B cell (primary cell): ENCODE measurements around the gene DLX1. TPM values are rescaled to one million over a fixed set of nuclear protein-coding genes. Genes with fewer than 3 reads are reported as not detected.

ENCODE experiments used
- ATAC-seq: fragments of 200-7000 bp; cut with Tn5 transposase; one replicate; pipeline ENCODE4 v1.10.0; 2021; ENCODE audit warnings: low read depth, mild to moderate bottlenecking, moderate number of reproducible peaks, moderate library complexity
- CTCF ChIA-PET: fragments of 350-600 bp; sonication (Branson Sonifier 250); formaldehyde crosslinking; loops from one replicate; lab custom pipeline; 2021; ENCODE audit warnings: antibody characterized with exemption, inconsistent platforms; lab: Charles Lee
- POLR2A ChIA-PET: fragments of 350-600 bp; sonication (Branson Sonifier 250); formaldehyde crosslinking; loops from one replicate; lab custom pipeline; 2021; ENCODE audit warnings: antibody characterized with exemption; lab: Charles Lee
- DNase-seq: peaks from one replicate; pipeline ENCODE4 v3.0.0; 2013
- H2AFZ ChIP-seq: 2 replicates; pipeline ENCODE4 v1.6.1; 2012; ENCODE audit warnings: mild to moderate bottlenecking, low read depth, low read length; ENCODE audit not compliant: insufficient read depth, poor library complexity, severe bottlenecking
- H3K27ac ChIP-seq, 2 donors: 1 replicate in 1 of 2; 2 replicates in 1 of 2; pipeline ENCODE4 v1.5.1; 2012 to 2013; ENCODE audit warnings: low read length in 2 of 2, mild to moderate bottlenecking in 2 of 2, moderate library complexity in 1 of 2
- H3K27me3 ChIP-seq, 4 experiments: fragments of 200-600 bp in 1 of 4; sonication (generic) in 1 of 4; replicated peaks in 1 of 4; 1 replicate in 2 of 4; 2 replicates in 2 of 4; pipeline versions ENCODE4 v1.6.1 to v1.7.0; 2013 to 2016; ENCODE audit warnings: low read length in 3 of 4, mild to moderate bottlenecking in 2 of 4, mixed read lengths in 1 of 4, moderate library complexity in 1 of 4; ENCODE audit not compliant: insufficient read depth in 4 of 4, control insufficient read depth in 3 of 4; ENCODE audit errors: control extremely low read depth in 1 of 4
- H3K36me3 ChIP-seq, 2 experiments: replicated peaks in 1 of 2; 1 replicate in 1 of 2; 2 replicates in 1 of 2; pipeline versions ENCODE4 v1.6.1 to v1.7.1; 2013; ENCODE audit warnings: low read length in 1 of 2; ENCODE audit not compliant: insufficient read depth in 2 of 2, control insufficient read depth in 1 of 2; ENCODE audit errors: control extremely low read depth in 1 of 2, extremely low read depth in 1 of 2
- H3K4me1 ChIP-seq, 2 donors: fragments of 200-600 bp in 1 of 2; sonication (generic) in 1 of 2; 1 replicate in 1 of 2; 2 replicates in 1 of 2; pipeline versions ENCODE4 v1.5.1 to v1.6.1; 2013 to 2017; ENCODE audit warnings: low read length in 2 of 2; ENCODE audit not compliant: control insufficient read depth in 2 of 2, insufficient read depth in 2 of 2
- H3K4me2 ChIP-seq: replicated peaks from 2 replicates; pipeline ENCODE3; 2012; ENCODE audit warnings: mild to moderate bottlenecking, low read depth, low read length; ENCODE audit not compliant: poor library complexity, severe bottlenecking
- H3K4me3 ChIP-seq, 5 experiments: fragments of 200-600 bp in 1 of 5; sonication (generic) in 1 of 5; 1 replicate in 3 of 5; 2 replicates in 2 of 5; pipeline versions ENCODE4 v1.5.1 to v1.7.0; 2011 to 2016; ENCODE audit warnings: low read length in 4 of 5, mild to moderate bottlenecking in 4 of 5, low read depth in 2 of 5, control low read depth in 1 of 5, moderate library complexity in 1 of 5; ENCODE audit not compliant: insufficient read depth in 1 of 5; ENCODE audit errors: control extremely low read depth in 1 of 5, extremely low read depth in 1 of 5
- H3K79me2 ChIP-seq: fragments of 200-600 bp; sonication (generic); one replicate; pipeline ENCODE4 v1.6.0; 2016; ENCODE audit warnings: low read length; ENCODE audit not compliant: control insufficient read depth, insufficient read depth
- H3K9ac ChIP-seq: fragments of 200-600 bp; sonication (generic); 2 replicates; pipeline ENCODE4 v1.6.1; 2017; ENCODE audit warnings: mild to moderate bottlenecking, low read length, moderate library complexity
- H3K9me3 ChIP-seq, 3 donors: one replicate each; pipeline versions ENCODE4 v1.6.1 to v1.7.1; 2013; ENCODE audit warnings: low read length in 2 of 3; ENCODE audit not compliant: control insufficient read depth in 2 of 3, insufficient read depth in 1 of 3; ENCODE audit errors: control extremely low read depth in 1 of 3
- H4K20me1 ChIP-seq: 2 replicates; pipeline ENCODE4 v1.6.0; 2012; ENCODE audit warnings: mild to moderate bottlenecking, low read length; ENCODE audit not compliant: insufficient read depth, control insufficient read depth, poor library complexity, severe bottlenecking
- H3K27ac Mint-ChIP-seq: one replicate; pipeline ENCODE4 v1.8.0; 2021; ENCODE audit warnings: mixed read lengths
- H3K27me3 Mint-ChIP-seq: one replicate; pipeline ENCODE4 v1.8.0; 2021; ENCODE audit warnings: mixed read lengths
- H3K4me1 Mint-ChIP-seq: one replicate; pipeline ENCODE4 v1.8.0; 2021; ENCODE audit warnings: mixed read lengths
- H3K4me3 Mint-ChIP-seq: one replicate; pipeline ENCODE4 v1.8.0; 2021; ENCODE audit warnings: mixed read lengths
- H3K9me3 Mint-ChIP-seq: one replicate; pipeline ENCODE4 v1.8.0; 2022; ENCODE audit warnings: mixed read lengths; ENCODE audit not compliant: insufficient read depth
- CTCF ChIP-seq: fragments of 200-600 bp; IDR thresholded peaks from one replicate; pipeline ENCODE4 v1.8.0; 2022; ENCODE audit warnings: antibody characterized with exemption, mild to moderate bottlenecking
- EZH2 ChIP-seq: IDR thresholded peaks from 2 replicates; pipeline ENCODE4 v1.6.1; 2012; ENCODE audit warnings: borderline replicate concordance, low read depth, mild to moderate bottlenecking, moderate library complexity, low read length; ENCODE audit not compliant: insufficient read depth, poor library complexity, severe bottlenecking
- WGBS: methylation state at CpG from one replicate; pipeline ENCODE4 v1.1.5; 2013; ENCODE audit warnings: missing lambda C conversion rate; ENCODE audit not compliant: insufficient coverage; 5-methylcytosine and 5-hydroxymethylcytosine counted together
- intact Hi-C: fragments of 100-400 bp; cut with micrococcal nuclease; formaldehyde crosslinking; loops from one replicate; pipeline ENCODE4 v1.10.0; 2022
- polyA plus RNA-seq: library from polyadenylated mRNA; depleted of rRNA; stranded (reverse); fragments of >200 nt; gene quantifications from 2 replicates; pipeline ENCODE4 v1.2.3, GENCODE V29; 2012
- total RNA-seq, 2 donors: library from RNA; stranded (reverse); fragments of 120-200 nt in 1 of 2; gene quantifications; 1 replicate in 1 of 2; 2 replicates in 1 of 2; pipeline versions ENCODE4 v1.2.3 to v1.2.4, GENCODE V29; 2013 to 2022

DLX1 gene
- total and polyA plus RNA-seq, 2 donors (not counting 1 experiment from before 2014, with no cell fraction given), result not detected

GRCh38 chr2:172116107-172116506, 30.8 kb downstream of the DLX1 start:
- H2AFZ ChIP-seq, result no peak overlapping the region
- no peaks in the 10 kb centered on the region for H3K4me1 ChIP-seq
- H3K27me3 ChIP-seq, result peaks cover 0 to 13% (median 12%) of the 10 kb centered on the region in 4 experiments
- Mint-ChIP-seq H3K4me3 (no peak overlapping the region), H3K27me3 (peaks cover 38% of the 10 kb centered on the region), H3K4me1 (no peaks in the 10 kb centered on the region), H3K9me3 (no peaks in the 10 kb centered on the region), H3K27ac (no peak overlapping the region)
- ATAC-seq (no peak), DNase-seq (no peak)
- no peak for TF ChIP-seq CTCF
- TF ChIP-seq EZH2, result no peak
- intact Hi-C loops, result no loop called here
- ChIA-PET CTCF (interaction anchor here (0.6 to 0.7 kb wide), 2 partner anchors 12 to 1126 kb away, joined by 3 read pairs; no protein-coding TSS in a partner anchor), POLR2A (no interaction called here)
- H3K79me2 ChIP-seq, result no peaks in the 10 kb centered on the region
- no peaks in the 10 kb centered on the region for H3K36me3 ChIP-seq
- H4K20me1 ChIP-seq, result no peaks in the 10 kb centered on the region
- no peak overlapping the region for H3K4me2 ChIP-seq
- H3K27ac ChIP-seq, result no peak overlapping the region
- 90% methylated on average over 5 of the region's 5 CpGs for WGBS
- no peaks in the 10 kb centered on the region for H3K9me3 ChIP-seq
- H3K4me3 ChIP-seq, result no peak overlapping the region
- H3K9ac ChIP-seq, result no peak overlapping the region

- no peaks in the 10 kb centered on the region for H3K9me3 ChIP-seq
- H3K27ac ChIP-seq, result no peak overlapping the region
- ChIA-PET CTCF (no interaction called here), POLR2A (no interaction called here)
- ATAC-seq (no peak), DNase-seq (no peak)
- no peaks in the 10 kb centered on the region for H3K79me2 ChIP-seq
- Mint-ChIP-seq H3K9me3 (no peaks in the 10 kb centered on the region), H3K4me1 (no peaks in the 10 kb centered on the region), H3K27me3 (peaks cover 26% of the 10 kb centered on the region), H3K27ac (no peak overlapping the region), H3K4me3 (no peak overlapping the region)
- no peak overlapping the region for H3K9ac ChIP-seq
- H3K4me3 ChIP-seq, result no peak overlapping the region
- no peak overlapping the region for H3K4me2 ChIP-seq
- H3K27me3 ChIP-seq, result peaks cover 0 to 13% (median 7%) of the 10 kb centered on the region in 4 experiments
- TF ChIP-seq CTCF (no peak), EZH2 (no peak)
- no peaks in the 10 kb centered on the region for H3K36me3 ChIP-seq
- H2AFZ ChIP-seq, result no peak overlapping the region
- intact Hi-C loops, result no loop called here
- no peaks in the 10 kb centered on the region for H3K4me1 ChIP-seq
- no peaks in the 10 kb centered on the region for H4K20me1 ChIP-seq
Observed at GRCh38 chr2:172119089-172119488, 33.8 kb downstream of the DLX1 start.
